ENCODE measurements around the gene IL1R2. TPM values are rescaled to one million over a fixed set of nuclear protein-coding genes. Genes with fewer than 3 reads are reported as not detected.

Gene IL1R2
- total and polyA plus RNA-seq, 9 of the 15 experiments (the other 6 are each of a cell fraction or from before 2014, with no cell fraction given): 0.13 TPM; not detected in 8

DNA sequence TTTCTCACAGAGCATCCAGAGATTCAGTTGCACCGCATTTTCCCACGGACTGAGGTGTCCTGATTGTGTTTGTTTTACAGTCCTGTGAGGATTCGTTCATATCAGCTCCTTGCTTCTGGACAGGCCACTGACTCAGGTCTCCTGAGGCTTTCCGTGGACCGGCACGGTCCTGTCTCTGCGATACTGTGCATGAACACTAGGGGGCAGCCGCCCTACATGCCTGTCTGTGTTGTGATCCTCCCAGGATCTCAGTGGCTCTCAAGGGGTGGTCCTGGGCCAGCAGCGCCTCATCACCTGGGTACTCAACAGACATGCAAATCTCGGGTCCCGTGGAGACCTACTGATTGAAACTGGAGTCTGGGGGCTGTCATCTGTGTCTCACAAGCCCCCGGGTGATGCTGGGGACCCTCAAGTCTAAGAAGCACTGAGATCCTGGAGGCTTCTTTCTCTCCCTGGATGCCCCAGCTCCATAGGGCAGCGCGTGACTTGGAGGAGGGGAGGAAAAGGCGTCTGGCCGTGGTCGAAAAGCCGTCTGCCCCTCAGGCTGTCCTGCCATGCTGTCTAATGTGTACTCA lies 28.9 kb downstream of the IL1R2 start (continued):
- no peak for TF ChIP-seq MGA (IDR thresholded peaks at IDR 0.05)
- TF ChIP-seq ZNF23 (CRISPR knock-in tag; IDR thresholded peaks at IDR 0.05): no peak
- no peak for TF ChIP-seq CHD7 (IDR thresholded peaks at IDR 0.05; ENCODE audit: low read depth, low read length)
- no peak for TF ChIP-seq ZNF217 (CRISPR knock-in tag; IDR thresholded peaks at IDR 0.05)
- TF ChIP-seq SMAD4 (CRISPR knock-in tag; conservative IDR thresholded peaks at IDR 0.05): no peak

Data from K562 (cell line).